Mononuclear cell (primary cell): ENCODE results near the gene AGA. TPM values are rescaled to one million over a fixed set of nuclear protein-coding genes. Genes with fewer than 3 reads are reported as not detected.

Source experiments
- H3K27me3 ChIP-seq: 2 replicates; pipeline ENCODE4 v1.6.0; 2011; ENCODE audit warnings: low read length, control low read depth; ENCODE audit not compliant: insufficient read depth
- H3K4me1 ChIP-seq: 2 replicates; pipeline ENCODE4 v1.5.1; 2011; ENCODE audit warnings: mild to moderate bottlenecking, low read length, control low read depth; ENCODE audit not compliant: insufficient read depth
- H3K4me3 ChIP-seq: 2 replicates; pipeline ENCODE4 v1.5.1; 2011; ENCODE audit warnings: mild to moderate bottlenecking, low read length, moderate library complexity
- H3K9me3 ChIP-seq: 2 replicates; pipeline ENCODE4 v1.5.1; 2011; ENCODE audit warnings: low read depth, mild to moderate bottlenecking, control low read depth, low read length
- total RNA-seq: library from RNA; depleted of rRNA; stranded (reverse); fragments of >200 nt; gene quantifications from one replicate; pipeline ENCODE4 v1.2.3, GENCODE V29; 2012

The AGA gene
- 16.6 TPM for total RNA-seq

DNA sequence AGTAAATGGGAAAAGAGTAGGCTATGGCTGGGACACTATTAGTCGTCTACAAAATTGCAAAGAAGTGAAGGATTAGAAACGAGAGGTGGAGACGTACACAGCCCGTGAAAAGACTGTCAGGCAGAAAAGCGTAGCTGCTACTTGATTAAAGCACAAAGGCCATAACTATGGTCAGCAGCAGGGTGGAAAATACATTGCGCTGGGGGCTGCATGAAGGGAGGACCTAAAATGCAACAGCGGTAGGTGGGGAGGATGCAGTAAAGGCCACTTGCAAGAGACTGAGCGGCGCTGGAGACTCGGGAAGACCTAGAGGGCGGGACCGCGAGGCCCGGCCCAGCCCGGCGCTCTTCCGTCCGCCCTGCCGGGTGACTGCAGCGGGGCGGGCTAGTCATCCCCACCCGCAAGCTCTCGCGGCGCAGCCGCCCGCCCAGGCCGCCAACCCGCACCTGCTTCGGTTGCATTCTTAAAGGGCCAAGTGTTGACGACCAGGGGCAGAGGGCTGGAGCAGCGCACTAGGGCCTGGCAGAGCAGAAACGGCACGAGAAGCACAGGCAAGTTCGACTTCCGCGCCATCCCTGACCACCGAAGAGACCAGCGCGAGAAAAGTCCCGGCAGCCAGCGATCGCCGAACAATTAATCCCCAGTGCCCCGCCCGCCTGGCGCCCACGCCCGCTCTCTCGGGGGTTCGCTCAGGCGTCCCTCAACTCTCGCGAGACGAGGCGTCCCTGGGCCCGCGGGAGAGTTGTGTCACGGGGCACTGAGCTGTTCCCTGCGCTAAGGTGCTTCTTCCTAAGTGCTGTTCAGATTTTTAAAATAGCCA is at the start of gene AGA:
Gene AGA, minus strand, starts transcription at position 635 of the 820 bp plus-strand sequence. Its CDS starts 62 bp downstream, at position 573.
- peak within 1 kb of the TSS; percentile 61 for H3K4me3 ChIP-seq
- peaks cover 15% of the 10 kb centered on the region for H3K4me1 ChIP-seq
- H3K27me3 ChIP-seq = no peaks in the 10 kb centered on the region
- H3K9me3 ChIP-seq = no peaks in the 10 kb centered on the region

DNA sequence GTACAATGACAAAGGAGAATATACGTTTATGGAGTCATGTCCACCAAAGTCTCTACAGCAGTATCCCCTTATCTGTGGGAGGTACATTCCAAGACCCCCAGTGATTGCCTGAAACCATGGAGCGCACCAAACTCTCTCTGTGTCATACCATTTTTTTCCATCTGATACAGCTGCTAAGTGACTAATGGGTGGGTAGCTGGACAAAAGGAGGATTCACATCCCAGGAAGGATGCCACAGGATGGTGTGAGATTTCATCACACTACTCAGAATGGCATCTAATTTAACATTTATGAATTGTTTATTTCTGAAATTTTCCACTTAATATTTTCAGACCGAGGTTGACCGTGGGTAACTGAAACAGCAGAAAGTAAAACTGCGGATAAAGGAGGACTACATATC is 49.8 kb upstream of the AGA start:
- Histone ChIP-seq H3K27me3 (no peaks in the 10 kb centered on the region), H3K4me3 (no peak overlapping the region), H3K9me3 (no peaks in the 10 kb centered on the region), H3K4me1 (no peaks in the 10 kb centered on the region)

DNA sequence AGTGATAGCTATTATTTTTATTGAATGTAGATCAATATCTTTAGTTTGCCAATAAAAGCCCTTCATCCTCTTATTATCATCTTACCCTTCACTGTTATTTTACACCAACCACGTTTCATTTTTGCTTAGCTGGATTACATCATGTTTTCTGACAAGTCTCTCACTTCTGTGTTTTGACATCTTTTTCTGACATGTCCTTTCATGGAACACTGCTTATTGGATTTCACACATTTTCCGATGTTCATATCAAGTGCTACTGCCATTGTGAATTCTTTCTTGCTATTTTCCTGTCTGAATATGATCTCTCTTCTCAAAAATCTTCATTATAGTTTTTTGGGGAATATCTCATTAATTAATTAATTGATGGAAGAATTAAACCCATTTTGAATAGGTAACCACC is 48.5 kb upstream of the AGA start:
- Histone ChIP-seq H3K27me3 (no peaks in the 10 kb centered on the region), H3K9me3 (no peaks in the 10 kb centered on the region), H3K4me1 (no peaks in the 10 kb centered on the region), H3K4me3 (no peak overlapping the region)

DNA sequence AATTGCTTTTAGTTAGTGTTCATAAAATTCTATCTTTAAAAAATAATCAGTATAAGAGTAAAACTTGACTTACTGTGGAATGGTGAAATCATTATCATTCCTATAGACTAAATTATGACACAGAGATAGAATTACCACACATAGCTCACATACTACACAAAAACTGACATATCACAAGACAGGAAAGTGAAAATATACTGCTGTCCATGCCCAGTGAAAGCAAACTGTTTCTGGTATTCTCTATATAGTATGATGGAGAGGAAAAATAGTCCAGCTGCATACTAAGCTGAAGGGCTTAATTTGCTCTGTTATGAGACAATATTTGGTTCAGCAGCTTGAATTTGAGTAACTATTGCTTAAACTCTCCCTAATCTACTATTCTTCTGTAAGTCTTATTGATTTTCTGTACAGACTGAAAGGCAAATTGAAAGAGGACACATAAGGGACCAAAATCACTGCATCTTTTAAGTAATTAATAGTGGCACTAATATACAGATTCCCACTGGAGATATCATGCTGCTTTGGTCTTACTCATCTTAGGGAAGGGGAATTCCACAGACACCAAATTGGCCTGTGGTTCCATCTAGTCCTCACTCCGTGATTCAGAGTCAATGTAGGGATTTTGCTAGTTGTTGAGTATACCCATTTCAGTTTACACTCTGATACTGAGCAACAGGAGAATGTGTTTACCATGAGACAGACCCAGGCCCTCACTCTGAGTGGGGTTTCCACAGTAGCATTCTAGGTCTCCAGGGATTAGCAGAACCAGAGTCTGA is 47.4 kb upstream of the AGA start:
- H3K4me3 ChIP-seq = no peak overlapping the region
- no peaks in the 10 kb centered on the region for H3K27me3 ChIP-seq
- no peaks in the 10 kb centered on the region for H3K9me3 ChIP-seq
- no peaks in the 10 kb centered on the region for H3K4me1 ChIP-seq

DNA sequence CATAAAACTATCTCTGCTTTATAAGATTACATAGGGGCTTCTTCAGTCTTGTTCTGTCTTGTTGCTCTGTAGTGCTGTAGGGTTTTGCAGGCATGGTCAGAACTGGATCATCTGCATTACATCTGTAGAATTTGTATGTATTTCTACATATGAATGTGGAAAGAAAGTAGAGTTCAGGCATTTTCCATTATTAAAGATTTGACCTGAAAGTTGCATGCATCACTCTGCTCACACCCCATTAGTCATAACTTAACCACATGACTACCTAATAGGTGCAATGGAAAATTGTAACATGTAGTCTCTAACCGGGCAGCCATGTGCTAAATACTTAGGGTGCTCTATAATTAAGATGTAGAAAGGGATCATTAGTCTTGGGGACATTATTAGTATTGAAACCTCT is 45.7 kb upstream of the AGA start:
- H3K27me3 ChIP-seq = no peaks in the 10 kb centered on the region
- no peak overlapping the region for H3K4me3 ChIP-seq
- no peaks in the 10 kb centered on the region for H3K9me3 ChIP-seq
- H3K4me1 ChIP-seq = no peaks in the 10 kb centered on the region

DNA sequence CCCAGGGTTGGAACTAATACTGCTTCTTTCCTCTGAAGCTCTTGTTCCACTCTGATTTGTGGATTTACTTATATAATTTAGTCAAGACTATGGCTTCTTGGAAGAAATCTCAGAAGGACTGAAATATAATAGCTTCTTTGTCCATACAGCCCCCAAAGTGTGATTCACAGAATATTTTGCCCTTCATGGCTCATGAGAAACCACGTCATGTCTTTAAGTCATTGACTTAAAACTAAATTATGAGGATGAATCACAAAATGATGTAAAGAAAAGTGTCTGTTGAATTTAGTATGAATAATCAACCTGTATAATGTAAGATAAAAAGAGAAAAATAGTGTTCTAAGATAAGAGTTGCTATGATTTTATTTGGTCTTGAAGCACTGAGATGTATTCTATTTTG is 43.3 kb upstream of the AGA start:
- Histone ChIP-seq H3K27me3 (no peaks in the 10 kb centered on the region), H3K4me1 (no peaks in the 10 kb centered on the region)

DNA sequence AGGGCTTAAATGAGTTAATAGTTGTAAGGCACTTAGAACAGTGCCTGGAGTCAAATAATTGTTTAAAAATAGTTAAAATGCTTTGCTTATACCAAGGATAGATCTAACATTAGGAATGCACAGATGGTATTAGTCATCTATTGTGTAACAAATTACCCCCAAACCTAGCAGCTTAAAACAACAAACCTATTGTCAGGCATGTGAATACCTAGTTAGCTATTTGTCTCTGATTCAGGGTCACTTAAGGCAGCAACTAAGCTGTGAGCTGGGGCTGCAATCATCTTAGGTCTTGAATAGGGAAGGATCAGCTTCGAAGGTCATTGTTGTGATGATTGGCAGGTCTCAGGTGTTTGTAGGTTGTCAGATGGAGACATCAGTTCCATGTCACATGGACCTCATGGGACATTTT is 42.4 kb upstream of the AGA start:
- H3K9me3 ChIP-seq = no peaks in the 10 kb centered on the region
- H3K4me1 ChIP-seq = no peaks in the 10 kb centered on the region
- H3K27me3 ChIP-seq = no peaks in the 10 kb centered on the region
- no peak overlapping the region for H3K4me3 ChIP-seq

More for the DNA sequence above, 43.3 kb upstream of the AGA start:
- Histone ChIP-seq H3K9me3 (no peaks in the 10 kb centered on the region), H3K4me3 (no peak overlapping the region)

DNA sequence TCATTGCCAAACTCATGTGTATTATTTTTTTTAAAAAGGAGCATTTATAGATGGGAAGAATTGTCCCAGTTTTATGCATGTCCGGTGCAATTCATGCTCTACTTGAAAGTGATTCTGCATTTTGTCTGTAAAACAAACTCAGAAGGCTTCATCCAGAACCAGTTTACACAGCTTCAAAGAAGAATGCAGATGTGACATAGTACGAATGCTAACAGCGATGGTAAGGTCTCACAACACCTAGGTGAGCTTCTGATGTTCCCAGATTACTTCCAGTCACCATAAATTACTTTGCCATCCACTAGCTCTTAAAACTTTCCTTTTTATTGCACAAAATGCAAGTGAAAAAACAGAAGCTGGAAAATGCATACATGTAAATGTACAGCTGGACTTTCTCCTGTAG is 41.5 kb upstream of the AGA start:
- Histone ChIP-seq H3K4me3 (no peak overlapping the region), H3K4me1 (no peaks in the 10 kb centered on the region), H3K9me3 (no peaks in the 10 kb centered on the region), H3K27me3 (no peaks in the 10 kb centered on the region)

DNA sequence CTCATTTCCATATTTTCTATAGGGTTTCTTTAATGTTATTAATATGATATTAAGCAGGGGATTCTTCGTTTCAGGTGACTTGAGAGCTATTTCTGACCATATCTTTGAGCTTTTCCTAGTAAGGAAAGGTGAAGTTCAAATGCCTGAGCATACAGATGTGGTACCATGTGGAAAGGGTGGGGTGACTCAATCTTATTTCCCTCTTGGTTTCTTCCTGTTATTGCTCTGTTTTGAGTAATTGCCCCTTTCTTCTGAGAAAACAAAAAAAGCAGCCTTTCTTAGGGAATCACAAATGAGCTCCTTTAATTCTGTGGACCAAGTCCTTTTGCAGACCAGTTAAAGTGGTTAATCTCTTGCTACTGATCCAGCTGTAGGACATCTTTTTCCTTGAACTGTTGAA is 41.0 kb upstream of the AGA start:
- Histone ChIP-seq H3K4me3 (no peak overlapping the region), H3K9me3 (no peaks in the 10 kb centered on the region), H3K4me1 (no peaks in the 10 kb centered on the region), H3K27me3 (no peaks in the 10 kb centered on the region)

DNA sequence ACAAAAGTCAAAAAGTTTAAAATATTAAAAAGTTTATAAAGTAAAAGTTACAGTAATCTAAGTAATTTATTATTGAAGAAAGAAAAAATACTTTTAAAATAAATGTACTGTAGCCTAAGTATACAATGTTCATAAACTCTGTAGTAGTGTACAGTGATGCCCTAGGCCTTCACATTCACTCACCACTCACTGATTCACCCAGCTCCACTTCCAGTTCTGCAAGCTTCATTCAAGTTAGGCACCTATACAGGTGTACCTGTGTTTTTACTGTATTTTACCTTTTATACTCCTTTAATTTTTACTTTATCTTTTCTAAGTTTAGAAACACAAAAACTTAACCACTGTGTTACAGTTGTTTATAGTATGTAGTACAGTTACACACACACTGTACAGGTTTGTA is 40.1 kb upstream of the AGA start:
- Histone ChIP-seq H3K4me1 (no peaks in the 10 kb centered on the region), H3K9me3 (no peaks in the 10 kb centered on the region)

DNA sequence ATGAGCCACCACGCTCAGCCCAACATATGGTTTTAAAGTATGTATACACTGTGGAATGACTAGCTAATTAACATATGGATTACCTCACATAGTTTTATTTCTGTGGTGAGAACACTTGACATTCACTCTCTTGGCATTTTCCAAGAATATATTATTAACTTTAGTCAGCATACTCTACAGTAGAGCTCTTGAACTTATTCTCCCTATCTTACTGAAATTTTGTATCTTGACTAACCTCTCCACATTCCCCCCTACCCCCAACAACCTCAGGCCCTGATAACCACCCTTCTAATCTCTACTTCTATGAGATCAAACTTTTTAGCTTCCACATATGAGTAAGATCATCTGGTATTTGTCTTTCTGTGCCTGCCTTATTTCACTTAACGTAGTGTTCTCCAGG is 38.6 kb upstream of the AGA start:
- no peaks in the 10 kb centered on the region for H3K4me1 ChIP-seq
- H3K27me3 ChIP-seq = no peaks in the 10 kb centered on the region
- no peaks in the 10 kb centered on the region for H3K9me3 ChIP-seq
- H3K4me3 ChIP-seq = no peak overlapping the region

More for the DNA sequence above, 40.1 kb upstream of the AGA start:
- Histone ChIP-seq H3K27me3 (no peaks in the 10 kb centered on the region), H3K4me3 (no peak overlapping the region)

DNA sequence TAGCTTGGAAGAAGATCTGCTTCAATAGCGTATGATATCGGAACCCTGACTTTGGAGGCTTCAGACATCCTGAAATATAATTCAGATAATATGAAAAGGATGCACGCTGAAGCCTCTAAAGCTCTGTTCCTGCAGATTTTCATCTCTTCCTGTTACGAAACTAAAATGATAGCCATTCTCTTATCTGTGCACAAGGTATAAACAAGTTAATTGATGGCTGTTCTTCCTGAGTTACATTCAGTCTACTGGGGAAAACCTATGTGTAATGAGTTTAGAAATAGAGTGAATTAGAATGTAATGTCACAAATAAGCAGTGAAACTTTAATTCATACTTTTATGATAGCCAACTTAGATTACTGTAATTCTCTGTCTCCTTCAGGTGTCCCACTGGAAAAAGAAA is 36.8 kb upstream of the AGA start:
- Histone ChIP-seq H3K4me1 (no peaks in the 10 kb centered on the region), H3K9me3 (no peaks in the 10 kb centered on the region), H3K4me3 (no peak overlapping the region), H3K27me3 (no peaks in the 10 kb centered on the region)

DNA sequence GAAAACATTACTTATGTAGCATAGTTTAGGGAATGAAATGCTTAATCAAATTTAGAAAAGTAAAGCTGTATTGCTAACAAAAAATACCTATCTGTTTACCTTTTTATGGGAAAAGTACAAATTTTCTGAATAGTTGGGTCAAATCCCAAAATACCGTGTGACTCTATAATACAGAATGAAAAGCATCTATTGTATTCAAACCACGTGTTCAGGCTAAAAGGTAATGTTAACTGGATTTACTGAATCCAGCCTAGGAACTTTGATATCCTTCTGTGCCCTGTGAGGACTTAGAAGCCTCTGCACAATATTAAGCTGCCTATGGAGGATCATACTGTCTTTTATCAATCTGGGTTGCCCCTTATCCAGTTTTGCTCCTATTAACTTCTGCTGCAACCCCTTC is 36.3 kb upstream of the AGA start:
- Histone ChIP-seq H3K9me3 (no peaks in the 10 kb centered on the region), H3K27me3 (no peaks in the 10 kb centered on the region), H3K4me3 (no peak overlapping the region), H3K4me1 (no peaks in the 10 kb centered on the region)

DNA sequence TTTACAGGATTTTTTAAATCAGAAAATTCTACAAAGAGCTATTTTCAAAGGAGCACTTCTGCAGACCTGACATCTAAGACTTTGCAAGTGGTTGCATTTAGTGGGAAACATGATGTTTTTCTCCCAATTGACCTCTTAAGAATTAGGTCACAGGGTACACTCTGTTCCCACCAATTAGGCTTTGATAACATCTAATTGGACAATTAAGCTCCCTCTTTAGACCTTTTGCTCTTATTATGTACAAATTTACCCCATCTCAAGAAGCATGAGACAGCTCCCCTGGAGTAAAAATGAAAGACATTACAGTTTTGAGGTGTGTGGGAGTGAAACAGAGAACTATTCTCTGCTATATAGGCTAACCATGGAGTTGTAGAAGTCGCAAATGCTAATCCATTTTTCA is 31.8 kb upstream of the AGA start:
- H3K9me3 ChIP-seq = no peaks in the 10 kb centered on the region
- H3K4me1 ChIP-seq = no peaks in the 10 kb centered on the region
- no peak overlapping the region for H3K4me3 ChIP-seq
- H3K27me3 ChIP-seq = no peaks in the 10 kb centered on the region

DNA sequence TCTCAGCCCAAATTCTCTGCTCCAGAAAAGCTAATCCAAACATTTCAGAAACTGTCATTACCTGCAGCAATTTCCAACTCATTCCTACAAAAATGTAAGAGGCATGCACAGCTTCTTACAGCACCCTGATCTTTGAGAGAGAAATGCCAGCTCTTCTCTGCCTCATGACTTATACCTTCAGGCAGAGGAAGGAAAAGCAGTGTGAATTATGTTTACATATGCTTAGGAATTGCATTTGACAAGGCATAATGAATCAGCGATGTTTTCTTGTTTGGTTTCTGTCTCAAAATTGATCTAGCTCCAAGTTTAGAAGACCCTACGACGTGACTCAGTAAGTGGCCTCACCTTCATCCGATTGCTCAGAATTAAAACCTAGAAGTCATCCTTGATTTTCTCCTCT is 21.8 kb upstream of the AGA start:
- Histone ChIP-seq H3K4me1 (no peaks in the 10 kb centered on the region), H3K9me3 (no peaks in the 10 kb centered on the region), H3K4me3 (no peak overlapping the region), H3K27me3 (no peaks in the 10 kb centered on the region)

DNA sequence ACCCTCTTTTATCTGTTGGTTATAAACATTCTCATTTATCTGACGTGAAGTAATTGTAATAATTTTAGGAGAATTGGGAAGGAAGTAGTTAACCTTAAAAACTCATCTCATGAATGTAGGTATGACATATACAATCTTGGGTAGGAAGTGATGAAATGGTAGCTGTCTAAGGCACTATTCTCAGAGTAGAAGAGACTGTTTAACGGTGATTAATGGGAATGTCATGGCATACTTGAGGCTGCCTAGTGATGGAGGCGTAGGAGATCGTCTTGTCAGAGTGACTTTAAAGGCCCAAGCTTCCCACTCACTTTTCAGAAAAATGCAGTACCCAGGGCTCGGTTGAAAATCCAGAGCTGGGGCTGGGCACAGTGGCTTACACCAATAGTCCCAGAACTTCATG is 19.4 kb upstream of the AGA start:
- Histone ChIP-seq H3K4me1 (no peaks in the 10 kb centered on the region), H3K27me3 (no peaks in the 10 kb centered on the region), H3K9me3 (no peaks in the 10 kb centered on the region)

More for the DNA sequence above, 19.4 kb upstream of the AGA start:
- H3K4me3 ChIP-seq = no peak overlapping the region
